Right ventricle myocardium inferior (tissue), 1 donor: ENCODE data around the gene CIPC. TPM values are rescaled to one million over a fixed set of nuclear protein-coding genes. Genes with fewer than 3 reads are reported as not detected.

Experiments
- ATAC-seq: fragments of 200-7000 bp; cut with Tn5 transposase; one replicate; pipeline ENCODE4 v1.9.1; 2020; ENCODE audit warnings: mild to moderate bottlenecking, moderate library complexity
- DNase-seq: peaks from one replicate; pipeline ENCODE4 v3.0.0; 2021; ENCODE audit errors: missing footprints
- intact Hi-C: fragments of 100-400 bp; cut with DNase I; formaldehyde crosslinking; loops from one replicate; pipeline ENCODE4 v1.11.0; 2022
- total RNA-seq: library from RNA; stranded (reverse); fragmentation: NEBNext Ultra II Directional; extraction: Animal tissue kit (Norgen Biotek cat#: 25700); gene quantifications from one replicate; pipeline ENCODE4 v1.2.1, GENCODE V29; 2021
- donor health status: DM: no; HTN: yes; CAD: no; lungs with severe emphysema.

The CIPC gene
- total RNA-seq, 1 donor from 2014 or later: 72.7 TPM

DNA sequence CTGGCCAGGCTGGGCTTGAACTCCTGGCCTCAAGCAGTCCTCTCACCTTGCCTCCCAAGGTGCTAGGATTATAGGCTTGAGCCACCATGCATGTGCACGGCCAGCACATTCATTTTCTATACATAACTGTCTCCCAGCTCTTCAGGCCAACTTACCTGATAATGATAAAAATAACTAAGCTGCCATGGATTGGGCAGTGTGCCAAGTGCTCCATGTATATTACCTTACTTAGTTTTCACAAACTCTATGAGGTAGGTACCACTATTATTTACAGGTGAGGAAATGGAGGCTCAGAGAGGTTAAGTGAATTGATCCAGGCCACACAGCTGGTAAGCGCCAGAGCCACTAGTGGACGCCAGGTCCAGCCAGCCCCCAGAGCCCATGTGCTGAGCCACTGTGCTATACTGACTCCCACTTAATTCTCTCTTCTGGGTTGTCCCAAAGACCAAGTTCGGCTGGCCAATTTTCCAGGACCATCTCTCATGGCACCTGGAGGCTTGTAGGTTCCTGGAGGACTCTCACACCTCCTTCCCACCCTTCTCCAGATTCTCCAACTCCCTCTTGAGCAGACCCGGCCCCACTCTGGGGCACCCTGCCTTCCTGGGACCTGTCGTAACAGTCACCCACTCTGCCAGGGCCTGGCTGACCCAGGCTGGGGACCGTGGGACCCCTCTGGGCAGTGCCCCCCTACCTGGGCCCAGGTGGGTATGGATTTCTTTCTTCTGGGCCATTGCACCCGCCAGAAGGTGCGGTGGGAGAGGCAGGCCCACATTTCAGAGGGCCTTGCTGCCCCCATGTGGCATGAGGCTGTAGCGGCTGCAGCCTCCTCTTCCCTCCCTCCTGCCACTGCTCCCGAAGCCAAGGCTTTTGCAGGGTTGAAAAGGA, 30.2 kb upstream of the CIPC start:
- intact Hi-C loops: loop anchor here (1.0 to 2.0 kb wide), 2 partner anchors 29 to 155 kb away; no protein-coding TSS in a partner anchor
- DNase-seq: peak; percentile 81
- ATAC-seq: peak; percentile 70

- ATAC-seq (peak; percentile 6), DNase-seq (no peak)
- intact Hi-C loops: loop anchor here (1.0 to 2.0 kb wide), 2 partner anchors 28 to 155 kb away; no protein-coding TSS in a partner anchor
These were observed 29.4 kb upstream of the CIPC start for GRCh38 chr14:77068517-77069200.

GRCh38 chr14:77069551-77069950, 28.5 kb upstream of the CIPC start:
- intact Hi-C loops: loop anchor here (2.0 kb wide), 1 partner anchor 27 kb away; no protein-coding TSS in a partner anchor
- DNase-seq (no peak), ATAC-seq (no peak)

DNA sequence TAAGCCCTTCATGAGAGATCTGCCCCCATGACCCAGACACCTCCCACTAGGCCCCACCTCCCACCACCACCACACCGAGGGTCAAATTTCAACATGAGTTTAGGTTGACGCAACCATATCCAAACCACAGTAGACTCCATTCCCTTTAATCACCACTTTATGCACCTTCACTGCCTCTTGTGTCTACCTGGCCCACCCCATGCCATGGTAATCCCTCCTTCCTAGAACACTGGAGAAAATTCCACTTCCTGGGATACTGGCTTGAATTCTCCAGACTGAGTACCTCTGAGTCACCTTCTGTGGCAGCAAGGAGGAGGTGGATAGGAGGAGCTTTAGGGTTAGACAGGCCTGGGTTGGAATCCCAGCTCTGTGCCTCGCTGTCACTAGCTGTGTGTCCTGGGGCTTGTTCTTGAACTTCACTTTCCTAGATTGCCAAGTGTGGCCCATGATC, 26.1 kb upstream of the CIPC start:
- ATAC-seq (no peak), DNase-seq (no peak)
- intact Hi-C loops: no loop called here

- no peak for ATAC-seq
- intact Hi-C loops: no loop called here
- no peak for DNase-seq
These were observed 23.1 kb upstream of the CIPC start for GRCh38 chr14:77074969-77075368.

GRCh38 chr14:77076113-77076631, 21.9 kb upstream of the CIPC start:
- DNase-seq: peak; percentile 89
- peak; percentile 96 for ATAC-seq
- intact Hi-C loops: loop anchor here (2.0 kb wide), 1 partner anchor 17 kb away; no protein-coding TSS in a partner anchor

GRCh38 chr14:77077040-77077439, 21.0 kb upstream of the CIPC start:
- intact Hi-C loops: loop anchor here (2.0 kb wide), 1 partner anchor 16 kb away; no protein-coding TSS in a partner anchor
- DNase-seq (no peak), ATAC-seq (peak; percentile 15)

DNA sequence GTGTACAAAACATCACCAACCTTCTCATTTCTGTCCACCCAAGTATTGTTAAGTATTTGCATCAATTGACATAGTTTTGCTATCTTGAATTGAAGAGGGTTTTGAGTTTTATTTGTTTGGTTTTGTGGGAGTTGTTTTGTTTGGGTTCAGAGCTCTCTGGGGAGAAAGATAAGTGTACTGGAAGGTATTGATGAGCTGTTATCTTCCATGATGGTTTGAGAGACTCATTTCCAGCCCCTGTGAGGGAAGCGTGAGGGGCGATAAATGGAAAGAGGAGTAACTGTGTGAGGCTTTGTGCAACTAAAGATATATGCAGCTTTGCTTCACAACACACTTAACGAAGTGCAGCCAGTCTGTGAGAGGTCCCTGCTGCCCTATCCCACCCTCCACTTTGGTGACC, 15.7 kb upstream of the CIPC start:
- no peak for ATAC-seq
- no peak for DNase-seq
- intact Hi-C loops: no loop called here

DNA sequence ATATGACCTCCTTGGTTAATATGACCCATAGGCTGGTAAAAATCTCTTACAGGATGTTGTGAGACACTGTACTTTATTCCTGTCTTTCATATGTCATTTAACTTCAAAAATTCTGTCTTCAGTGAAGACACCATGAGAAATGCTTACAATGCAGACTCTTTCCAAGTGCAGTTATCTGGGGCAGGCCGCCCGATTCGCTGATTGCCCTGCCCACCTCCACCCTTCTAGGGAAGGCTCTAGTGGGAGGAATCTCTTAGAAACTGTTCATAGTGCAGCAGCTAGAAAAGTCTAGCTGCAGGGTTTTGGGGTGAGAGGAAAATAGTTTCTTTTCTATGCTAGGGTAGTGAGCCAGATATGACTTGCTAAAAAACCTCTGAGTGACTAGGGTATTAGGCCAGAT, 15.0 kb upstream of the CIPC start:
- ATAC-seq (no peak), DNase-seq (no peak)
- intact Hi-C loops: no loop called here

GRCh38 chr14:77084985-77085384, 13.1 kb upstream of the CIPC start:
- intact Hi-C loops: no loop called here
- no peak for DNase-seq
- peak; percentile 57 for ATAC-seq

DNA sequence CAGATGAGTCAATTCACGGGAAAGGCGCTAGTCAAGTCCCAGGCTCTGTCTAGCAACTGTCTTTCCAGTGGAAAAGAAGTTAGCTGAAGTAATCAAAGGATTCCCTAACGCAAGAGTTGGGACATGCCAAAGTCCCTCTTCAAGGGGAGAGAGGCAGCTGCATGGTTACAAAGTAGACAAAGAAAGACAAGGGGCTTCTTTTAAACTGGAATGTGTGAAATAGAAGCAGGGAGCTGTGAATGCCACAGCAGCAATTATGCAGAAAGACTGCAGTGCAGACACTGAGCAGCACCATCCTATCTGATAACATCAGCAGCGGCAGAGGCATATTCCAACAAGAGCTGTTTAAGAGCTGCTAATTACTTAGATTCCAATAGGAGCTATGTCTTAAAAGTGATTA, 12.5 kb upstream of the CIPC start:
- ATAC-seq (no peak), DNase-seq (no peak)
- intact Hi-C loops: no loop called here

DNA sequence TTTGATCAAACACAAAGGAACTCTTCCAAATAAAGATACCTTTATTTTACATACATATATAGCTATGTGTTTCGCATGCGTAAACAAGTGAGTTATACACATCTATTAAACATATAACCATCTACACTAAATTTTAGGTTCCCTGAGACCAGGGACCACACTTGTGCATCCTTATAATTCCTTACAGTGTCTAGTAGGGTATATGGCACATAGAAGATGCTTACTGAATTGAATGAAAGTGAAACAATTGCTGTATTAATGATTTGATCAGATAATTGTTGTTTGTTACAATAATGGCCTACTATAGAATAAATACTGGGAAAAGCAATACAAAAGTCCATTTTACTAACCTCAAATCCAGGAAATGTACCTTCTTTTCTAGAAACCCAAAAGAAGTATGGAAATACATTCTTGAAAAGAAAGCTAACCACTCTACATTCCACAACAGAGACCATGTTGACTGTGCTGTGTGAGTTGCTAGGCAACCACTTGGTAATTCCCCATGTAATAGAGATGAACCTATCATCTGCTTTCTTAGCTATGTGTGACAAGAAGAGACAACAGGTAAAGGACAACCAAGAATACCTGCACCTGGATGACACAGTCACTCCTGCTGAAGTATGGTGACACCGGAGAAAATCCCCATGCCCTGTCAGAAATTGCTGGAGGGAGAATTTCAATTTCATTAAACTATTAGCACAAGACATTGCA, 11.9 kb upstream of the CIPC start:
- ATAC-seq (peak; percentile 57), DNase-seq (no peak)
- intact Hi-C loops: no loop called here

- DNase-seq (no peak), ATAC-seq (no peak)
- intact Hi-C loops: no loop called here
These were observed 11.1 kb upstream of the CIPC start for GRCh38 chr14:77086951-77087350.

GRCh38 chr14:77087631-77088030, 10.4 kb upstream of the CIPC start:
- no peak for DNase-seq
- intact Hi-C loops: no loop called here
- ATAC-seq: no peak

DNA sequence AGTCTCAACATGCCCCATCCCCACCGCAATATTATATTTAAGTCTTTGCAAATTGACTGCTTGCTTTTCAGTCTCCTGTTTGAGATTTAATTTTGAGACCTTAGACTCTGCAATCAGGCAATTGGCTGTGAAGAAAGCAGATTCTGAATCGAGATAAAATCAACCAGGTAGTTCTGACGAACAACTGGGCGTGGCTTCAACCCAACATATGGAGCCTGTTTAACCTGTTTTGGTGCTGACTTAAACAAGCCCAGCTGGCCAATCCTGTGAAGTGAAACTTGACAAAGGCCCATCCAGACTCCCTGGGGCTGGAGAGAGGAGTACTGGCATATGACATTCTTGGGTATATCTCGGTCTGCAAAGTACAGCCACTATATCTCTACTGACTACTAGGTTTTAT, 9.8 kb upstream of the CIPC start:
- no peak for ATAC-seq
- DNase-seq: no peak
- intact Hi-C loops: no loop called here

- no peak for DNase-seq
- intact Hi-C loops: no loop called here
- ATAC-seq: no peak
These were observed 9.4 kb upstream of the CIPC start for GRCh38 chr14:77088645-77089044.

DNA sequence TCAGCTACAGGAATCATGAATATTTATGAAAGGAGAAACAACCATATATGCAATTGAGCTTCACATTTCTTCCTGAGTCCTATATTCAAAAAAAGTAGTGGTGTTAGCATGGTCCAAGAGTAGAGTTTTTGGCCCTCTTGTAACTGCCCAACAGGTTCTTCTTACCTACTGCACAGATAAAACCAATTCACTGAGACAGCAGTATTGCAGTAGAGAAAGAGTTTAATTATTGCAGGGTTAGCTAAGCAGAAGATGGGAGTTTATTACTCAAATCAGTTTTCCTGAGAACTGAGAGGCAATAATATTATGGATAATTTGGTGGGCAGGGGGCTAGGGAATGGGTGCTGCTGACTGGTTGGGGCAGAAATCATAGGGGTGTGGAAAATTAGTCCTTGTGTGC, 6.5 kb upstream of the CIPC start:
- intact Hi-C loops: loop anchor here (10.0 kb wide), 1 partner anchor 377 kb away; no protein-coding TSS in a partner anchor
- no peak for ATAC-seq

DNA sequence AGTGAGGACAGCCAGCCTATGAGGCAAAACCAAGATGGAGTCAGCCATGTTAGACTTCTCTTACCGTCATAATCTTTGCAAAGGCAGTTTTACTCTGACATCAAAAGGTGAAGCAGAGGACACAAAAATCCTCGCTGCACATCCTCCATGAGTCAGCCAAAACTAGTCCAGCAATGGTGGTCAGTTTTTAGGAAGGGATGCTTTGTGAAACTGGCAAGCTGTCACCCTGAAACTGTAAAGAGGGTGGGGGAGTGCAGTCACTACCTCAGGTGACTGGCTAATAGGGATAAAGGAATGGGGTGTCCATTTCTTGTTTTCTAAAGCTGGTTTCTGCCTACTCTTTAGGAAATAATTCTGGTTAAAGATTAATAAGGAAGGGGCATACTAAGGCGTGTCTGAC, 5.4 kb upstream of the CIPC start:
- ATAC-seq (no peak), DNase-seq (no peak)
- intact Hi-C loops: loop anchor here (2.0 to 10.0 kb wide), 2 partner anchors 16 to 378 kb away; no protein-coding TSS in a partner anchor

More for the DNA sequence above, 6.5 kb upstream of the CIPC start:
- no peak for DNase-seq
